AG04449 (cell line): ENCODE measurements around the gene SLC25A27.

Experiments
- CTCF ChIA-PET: fragments of 350-600 bp; formaldehyde crosslinking; extraction: SDS; loops from one replicate; lab custom pipeline; 2021; ENCODE audit warnings: antibody characterized with exemption; lab: Yijun Ruan, JAX
- POLR2A ChIA-PET: fragments of 400-600, 350-600 bp; formaldehyde crosslinking; extraction: SDS; loops from one replicate; lab custom pipeline; 2020; ENCODE audit warnings: antibody characterized with exemption, inconsistent platforms; lab: Yijun Ruan, JAX
- DNase-seq: peaks from one replicate; pipeline ENCODE4 v3.0.0-alpha.2; 2010; ENCODE audit warnings: low read depth, low spot score
- H3K4me3 ChIP-seq: 2 replicates; pipeline ENCODE4 v1.5.1; 2011; ENCODE audit warnings: low read depth, mild to moderate bottlenecking, control low read depth, low read length
- TF ChIP-seq, protein P1 (sequence below): IDR thresholded peaks from one replicate; pipeline ENCODE4 v1.5.1; 2011; ENCODE audit warnings: mild to moderate bottlenecking, moderate library complexity, low read length, control low read depth, inconsistent platforms; ENCODE audit not compliant: insufficient read depth; ENCODE audit errors: missing control alignments

The SLC25A27 gene

DNA sequence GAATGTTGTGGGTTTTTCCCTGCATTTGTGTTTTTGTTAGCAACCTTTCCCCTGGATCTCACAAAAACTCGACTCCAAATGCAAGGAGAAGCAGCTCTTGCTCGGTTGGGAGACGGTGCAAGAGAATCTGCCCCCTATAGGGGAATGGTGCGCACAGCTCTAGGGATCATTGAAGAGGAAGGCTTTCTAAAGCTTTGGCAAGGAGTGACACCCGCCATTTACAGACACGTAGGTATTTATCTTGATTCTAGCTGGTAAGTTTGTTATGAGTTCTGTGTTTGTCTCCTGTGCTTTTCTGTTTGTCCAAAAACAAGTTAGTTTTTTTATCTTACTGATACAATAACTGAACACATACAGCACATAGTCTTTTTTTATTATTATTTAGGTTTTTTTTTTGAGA lies 3.0 kb downstream of the SLC25A27 start:
- CTCF ChIA-PET, result no interaction called here

DNA sequence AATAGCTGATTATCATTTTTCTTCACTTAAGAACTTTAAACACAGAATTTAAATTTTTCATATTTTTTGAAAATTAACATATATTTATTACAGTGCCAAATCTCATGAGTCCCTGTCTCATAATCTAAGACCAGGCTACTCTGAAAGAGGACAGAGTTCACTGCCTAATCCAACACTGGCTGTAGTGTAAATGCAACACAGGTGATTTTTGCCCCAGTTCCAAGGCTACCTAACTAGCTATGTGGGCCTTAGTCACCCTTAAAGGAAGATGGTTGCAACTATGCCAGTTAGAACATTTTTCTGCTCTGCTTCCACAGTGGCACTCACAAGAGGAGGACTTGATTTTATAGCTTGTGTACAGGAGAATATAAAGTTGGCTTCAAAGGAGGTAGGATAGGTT lies 4.9 kb downstream of the SLC25A27 start:
- DNase-seq, result no peak
- TF ChIP-seq, protein P1, sequence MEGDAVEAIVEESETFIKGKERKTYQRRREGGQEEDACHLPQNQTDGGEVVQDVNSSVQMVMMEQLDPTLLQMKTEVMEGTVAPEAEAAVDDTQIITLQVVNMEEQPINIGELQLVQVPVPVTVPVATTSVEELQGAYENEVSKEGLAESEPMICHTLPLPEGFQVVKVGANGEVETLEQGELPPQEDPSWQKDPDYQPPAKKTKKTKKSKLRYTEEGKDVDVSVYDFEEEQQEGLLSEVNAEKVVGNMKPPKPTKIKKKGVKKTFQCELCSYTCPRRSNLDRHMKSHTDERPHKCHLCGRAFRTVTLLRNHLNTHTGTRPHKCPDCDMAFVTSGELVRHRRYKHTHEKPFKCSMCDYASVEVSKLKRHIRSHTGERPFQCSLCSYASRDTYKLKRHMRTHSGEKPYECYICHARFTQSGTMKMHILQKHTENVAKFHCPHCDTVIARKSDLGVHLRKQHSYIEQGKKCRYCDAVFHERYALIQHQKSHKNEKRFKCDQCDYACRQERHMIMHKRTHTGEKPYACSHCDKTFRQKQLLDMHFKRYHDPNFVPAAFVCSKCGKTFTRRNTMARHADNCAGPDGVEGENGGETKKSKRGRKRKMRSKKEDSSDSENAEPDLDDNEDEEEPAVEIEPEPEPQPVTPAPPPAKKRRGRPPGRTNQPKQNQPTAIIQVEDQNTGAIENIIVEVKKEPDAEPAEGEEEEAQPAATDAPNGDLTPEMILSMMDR, result no peak
- ChIA-PET CTCF (no interaction called here), POLR2A (no interaction called here)
- no peak overlapping the region for H3K4me3 ChIP-seq

More for the DNA sequence above, 3.0 kb downstream of the SLC25A27 start:
- TF ChIP-seq, protein P1, result no peak
- POLR2A ChIA-PET, result no interaction called here
- no peak overlapping the region for H3K4me3 ChIP-seq
- DNase-seq, result no peak

DNA sequence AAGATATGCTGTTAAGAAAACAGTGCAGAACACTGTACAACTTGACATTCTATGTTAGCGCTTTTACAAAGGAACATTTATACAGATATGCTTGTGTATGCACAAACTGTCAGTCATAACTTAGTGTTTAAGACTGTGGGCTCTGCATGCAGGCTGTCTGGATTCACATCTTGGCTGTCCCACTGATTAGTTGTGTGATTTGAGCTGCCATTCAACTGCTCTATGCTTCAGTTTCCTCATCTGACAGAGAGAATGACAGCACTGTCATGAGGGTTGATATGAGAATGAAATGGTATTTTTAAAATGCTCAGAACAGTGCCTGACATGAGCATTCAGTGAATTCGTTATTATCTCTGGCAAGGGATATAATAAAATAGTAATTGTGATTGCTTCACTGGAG lies 8.7 kb downstream of the SLC25A27 start:
- no peak for DNase-seq
- no peak overlapping the region for H3K4me3 ChIP-seq
- CTCF ChIA-PET, result no interaction called here
- TF ChIP-seq, protein P1, result no peak
- POLR2A ChIA-PET, result no interaction called here

DNA sequence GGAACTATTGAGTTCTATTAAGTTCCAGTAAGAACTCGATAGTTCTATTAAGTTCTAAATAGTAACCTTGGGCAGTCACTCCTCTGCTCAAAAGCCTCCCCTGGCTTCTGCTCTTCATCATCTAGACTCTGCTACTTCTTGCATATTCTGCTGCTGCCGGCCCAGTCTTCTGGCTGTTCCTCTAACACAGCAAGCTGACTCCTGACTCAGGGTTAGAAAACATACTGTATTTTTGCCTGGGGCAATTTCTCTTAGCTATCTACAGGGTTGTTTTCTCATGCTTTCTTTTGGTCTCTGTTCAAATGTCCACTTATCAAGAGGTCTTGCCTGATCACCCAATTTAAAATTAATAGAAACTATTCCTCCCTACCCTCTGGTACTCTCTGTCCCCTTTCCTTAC lies 14.6 kb downstream of the SLC25A27 start:
- ChIA-PET POLR2A (no interaction called here), CTCF (no interaction called here)
- TF ChIP-seq, protein P1, result no peak
- H3K4me3 ChIP-seq, result no peak overlapping the region
- no peak for DNase-seq

DNA sequence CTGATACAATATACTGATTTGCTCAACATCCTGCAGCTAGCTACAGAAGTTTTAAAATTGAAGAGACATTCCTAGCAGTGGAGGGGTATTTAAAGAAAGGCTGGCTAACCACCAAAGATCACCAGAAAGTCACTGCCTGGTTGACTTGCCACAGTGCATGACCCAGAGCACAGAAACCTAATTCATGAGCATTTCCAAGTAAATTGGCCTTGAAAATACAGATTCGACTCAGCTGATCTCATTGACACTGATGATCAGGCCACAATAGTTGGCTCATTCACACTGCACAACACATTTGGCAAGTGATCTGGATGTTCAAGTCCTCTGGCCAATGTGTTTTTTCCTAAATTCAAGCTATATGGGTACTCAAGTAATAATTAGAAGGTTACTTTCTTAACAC lies 21.6 kb downstream of the SLC25A27 start:
- no peak overlapping the region for H3K4me3 ChIP-seq
- TF ChIP-seq, protein P1, result no peak
- CTCF ChIA-PET, result no interaction called here
- no peak for DNase-seq
- POLR2A ChIA-PET, result no interaction called here

DNA sequence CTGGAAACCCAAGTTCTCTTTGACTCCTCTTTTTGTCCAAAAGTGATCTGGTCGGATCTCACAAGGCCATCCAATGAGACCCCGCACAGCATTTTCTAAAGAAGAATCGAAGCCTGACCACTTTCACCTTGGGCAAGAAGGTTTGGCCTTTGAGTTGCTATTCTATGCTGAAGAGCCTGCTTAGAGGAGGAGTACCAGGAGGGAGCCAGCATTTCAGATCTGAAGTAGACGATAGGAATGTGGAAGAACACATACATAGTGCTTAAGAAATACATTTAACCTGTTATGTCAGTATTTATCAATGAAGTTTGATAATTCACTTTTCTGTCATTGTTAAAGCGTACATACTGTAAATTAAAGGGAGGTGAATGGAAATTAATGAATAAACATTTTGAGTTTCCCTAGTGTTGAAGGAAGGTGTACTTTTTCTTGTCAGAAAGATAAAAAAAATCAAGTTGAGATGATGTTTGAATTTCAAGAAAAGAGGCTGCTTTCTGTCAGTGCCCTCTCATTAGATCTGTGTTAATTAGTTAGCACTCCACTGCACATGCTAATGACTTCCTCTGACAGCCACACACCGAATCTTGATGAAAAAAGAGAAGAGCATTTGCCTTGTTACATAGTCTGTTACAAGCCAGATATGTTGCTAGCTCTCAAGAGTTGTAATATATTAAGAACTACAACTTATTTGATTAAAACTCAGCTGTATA lies 24.0 kb downstream of the SLC25A27 start:
- POLR2A ChIA-PET, result no interaction called here
- no peak for DNase-seq

More for the DNA sequence above, 24.0 kb downstream of the SLC25A27 start:
- H3K4me3 ChIP-seq, result no peak overlapping the region
- CTCF ChIA-PET, result no interaction called here
- TF ChIP-seq, protein P1, result no peak
